HUES6 (cell line): Measurements from ENCODE around the gene MVB12B.
A peak's percentile ranks its signal among the peaks of the same experiment; 100 is the strongest.

Experiments
- H3K27ac ChIP-seq: 2 replicates; pipeline ENCODE4 v1.7.0; 2013; ENCODE audit warnings: low read depth, mild to moderate bottlenecking, low read length, inconsistent platforms
- H3K27me3 ChIP-seq: 2 replicates; pipeline ENCODE4 v1.6.1; 2013; ENCODE audit warnings: low read length; ENCODE audit not compliant: control insufficient read depth, insufficient read depth
- H3K36me3 ChIP-seq: 2 replicates; pipeline ENCODE4 v1.6.1; 2013; ENCODE audit warnings: low read length; ENCODE audit not compliant: control insufficient read depth, insufficient read depth
- H3K4me1 ChIP-seq: 2 replicates; pipeline ENCODE4 v1.6.1; 2013; ENCODE audit warnings: low read length; ENCODE audit not compliant: control insufficient read depth, insufficient read depth
- H3K4me3 ChIP-seq: 2 replicates; pipeline ENCODE4 v1.5.1; 2013; ENCODE audit warnings: low read depth, low read length
- H3K9ac ChIP-seq: one replicate; pipeline ENCODE4 v1.6.1; 2013; ENCODE audit warnings: mild to moderate bottlenecking, low read length
- H3K9me3 ChIP-seq: 2 replicates; pipeline ENCODE4 v1.6.1; 2013; ENCODE audit warnings: low read depth, low read length; ENCODE audit not compliant: control insufficient read depth, insufficient read depth

MVB12B gene

DNA sequence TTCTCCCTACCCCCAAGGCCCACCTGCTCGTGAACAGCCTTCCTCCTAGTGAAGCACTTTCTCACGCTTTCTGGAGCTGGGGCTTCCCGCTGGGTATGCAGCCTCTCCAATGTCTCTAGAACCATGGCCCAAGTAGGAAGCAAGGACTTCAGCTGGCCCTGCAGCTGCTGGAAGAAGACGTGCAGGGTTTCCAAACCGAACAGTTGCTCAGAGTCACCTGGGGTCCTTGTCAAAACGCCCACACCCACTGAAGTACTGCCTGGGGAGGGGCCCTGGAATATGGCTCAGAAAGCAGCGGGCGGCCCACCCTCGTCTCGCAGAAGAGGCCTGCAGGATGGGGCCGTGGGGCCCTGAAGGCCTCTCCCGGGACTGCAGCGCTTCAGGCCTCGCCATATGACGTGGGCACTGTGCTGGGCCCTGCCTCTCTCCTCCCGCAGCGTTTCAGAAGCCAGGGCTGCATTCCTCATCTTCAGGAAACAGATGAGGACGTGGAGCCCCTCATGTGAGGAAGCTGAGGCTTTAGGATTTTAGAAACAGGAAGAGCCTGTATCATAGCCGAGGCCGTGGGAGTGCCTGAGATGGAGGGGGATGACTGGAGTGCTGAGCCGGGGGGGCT is 171.1 kb downstream of the MVB12B start:
- Histone ChIP-seq H3K36me3 (no peaks in the 10 kb centered on the region), H3K9ac (no peak overlapping the region), H3K4me1 (peaks cover 9% of the 10 kb centered on the region), H3K9me3 (no peaks in the 10 kb centered on the region), H3K4me3 (no peak overlapping the region), H3K27ac (no peak overlapping the region), H3K27me3 (peaks cover 18% of the 10 kb centered on the region)

DNA sequence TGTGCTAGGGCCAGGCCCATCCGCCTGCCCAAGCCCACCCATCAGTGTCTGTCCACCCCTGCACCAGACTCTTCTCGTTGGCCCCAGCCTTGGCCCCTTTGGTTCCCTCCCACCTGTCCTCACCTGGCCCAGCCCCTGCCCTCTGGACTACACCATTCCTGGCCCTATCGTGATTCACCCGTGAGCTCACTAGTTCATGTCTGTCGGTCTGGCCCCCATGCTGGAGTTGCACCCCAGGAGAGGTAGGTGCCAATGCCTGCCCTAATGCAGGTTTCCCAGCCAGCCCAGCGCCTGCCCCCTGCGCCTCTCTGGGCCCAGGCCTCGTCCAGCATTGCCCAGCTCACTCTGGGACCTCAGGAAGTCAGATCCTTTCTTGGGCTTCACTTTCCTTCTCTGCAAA is 171.7 kb downstream of the MVB12B start:
- H3K27ac ChIP-seq, result no peak overlapping the region
- no peak overlapping the region for H3K4me3 ChIP-seq
- H3K4me1 ChIP-seq, result peaks cover 9% of the 10 kb centered on the region
- H3K9me3 ChIP-seq, result no peaks in the 10 kb centered on the region
- H3K9ac ChIP-seq, result no peak overlapping the region
- peaks cover 18% of the 10 kb centered on the region for H3K27me3 ChIP-seq
- no peaks in the 10 kb centered on the region for H3K36me3 ChIP-seq

DNA sequence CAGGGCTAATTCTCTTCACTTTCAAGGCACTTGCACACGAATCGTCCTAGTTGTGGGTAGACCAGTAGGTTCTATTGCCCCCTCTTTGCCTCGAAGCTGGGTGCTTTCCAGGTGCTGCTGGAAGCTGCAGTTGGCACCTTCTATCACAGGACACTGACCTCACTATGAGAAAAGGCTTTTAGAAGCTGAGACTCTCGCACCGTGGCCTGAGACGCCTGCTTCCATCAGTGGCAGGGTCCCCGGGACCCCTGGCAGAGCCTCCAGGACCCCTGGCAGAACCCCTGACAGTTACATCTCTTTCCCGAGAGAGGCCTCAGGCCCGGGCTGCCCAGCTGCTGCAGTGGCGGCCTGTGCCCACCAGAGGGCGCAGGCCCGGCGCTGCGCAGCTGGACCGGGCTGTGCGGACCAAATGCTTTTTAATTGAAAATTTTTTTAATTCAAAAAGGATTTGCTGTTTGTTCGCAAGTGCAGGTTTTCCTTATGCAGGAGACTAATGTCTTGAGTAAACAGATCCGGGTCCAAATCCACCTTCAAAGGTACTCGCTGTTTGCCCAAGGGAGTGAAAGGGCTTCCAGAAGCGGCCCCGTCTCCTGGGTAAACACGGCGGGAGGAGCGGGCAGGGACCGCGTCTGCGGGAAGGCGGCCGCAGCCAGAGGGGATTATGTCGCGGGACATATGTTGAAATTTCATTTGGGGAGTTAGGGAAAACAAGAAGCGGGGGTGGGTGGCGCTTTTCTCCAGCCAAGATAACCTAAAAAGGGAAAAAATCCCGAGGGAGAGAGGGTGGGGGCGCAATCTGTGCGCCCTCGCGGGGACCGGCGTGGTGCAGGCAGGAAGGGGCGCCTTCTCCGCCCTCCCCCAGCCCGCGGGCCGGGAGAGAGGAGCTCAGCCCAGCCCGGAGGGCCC is 172.6 kb downstream of the MVB12B start:
- Histone ChIP-seq H3K27me3 (peaks cover 18% of the 10 kb centered on the region), H3K27ac (no peak overlapping the region), H3K4me1 (peaks cover 9% of the 10 kb centered on the region), H3K36me3 (no peaks in the 10 kb centered on the region), H3K9me3 (no peaks in the 10 kb centered on the region), H3K9ac (peak overlapping the region; percentile 10), H3K4me3 (peak overlapping the region; percentile 54)

DNA sequence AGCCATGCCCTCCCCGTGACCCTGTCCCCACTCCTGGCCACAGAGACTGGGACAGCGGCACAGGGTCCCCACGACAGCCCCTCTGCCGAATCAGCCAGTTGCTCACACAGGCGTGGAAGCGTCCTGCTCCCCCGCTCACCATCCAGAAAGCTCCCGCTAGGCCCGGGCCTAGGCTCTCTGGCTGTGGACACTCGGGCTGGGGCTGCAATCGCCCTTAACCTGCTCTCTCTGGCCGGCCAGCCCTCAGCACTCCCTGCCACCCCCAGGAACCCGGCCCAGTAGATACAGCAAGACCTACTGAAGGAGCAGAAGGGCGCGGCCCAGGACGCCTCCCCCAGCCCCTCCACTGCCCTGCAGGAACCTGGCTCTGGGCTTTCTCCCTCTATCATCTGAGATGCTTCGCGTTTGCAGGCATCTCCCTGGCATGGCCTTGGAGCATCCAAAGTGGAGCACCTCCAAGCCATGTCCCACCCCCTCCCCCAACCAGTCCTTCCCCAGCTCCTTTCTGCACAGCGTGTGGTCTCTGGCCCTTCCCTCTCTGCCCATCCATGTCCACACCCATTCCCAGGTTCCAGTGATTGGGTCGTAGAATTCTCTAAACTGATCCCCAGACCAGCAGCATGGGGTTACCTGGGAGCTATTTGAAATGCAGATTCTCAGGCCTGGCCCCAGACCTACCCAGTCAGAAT is 173.4 kb downstream of the MVB12B start:
- Histone ChIP-seq H3K4me3 (peak overlapping the region; percentile 54), H3K9me3 (no peaks in the 10 kb centered on the region), H3K27ac (no peak overlapping the region), H3K36me3 (no peaks in the 10 kb centered on the region), H3K27me3 (peaks cover 18% of the 10 kb centered on the region), H3K4me1 (peaks cover 9% of the 10 kb centered on the region), H3K9ac (peak overlapping the region; percentile 10)

DNA sequence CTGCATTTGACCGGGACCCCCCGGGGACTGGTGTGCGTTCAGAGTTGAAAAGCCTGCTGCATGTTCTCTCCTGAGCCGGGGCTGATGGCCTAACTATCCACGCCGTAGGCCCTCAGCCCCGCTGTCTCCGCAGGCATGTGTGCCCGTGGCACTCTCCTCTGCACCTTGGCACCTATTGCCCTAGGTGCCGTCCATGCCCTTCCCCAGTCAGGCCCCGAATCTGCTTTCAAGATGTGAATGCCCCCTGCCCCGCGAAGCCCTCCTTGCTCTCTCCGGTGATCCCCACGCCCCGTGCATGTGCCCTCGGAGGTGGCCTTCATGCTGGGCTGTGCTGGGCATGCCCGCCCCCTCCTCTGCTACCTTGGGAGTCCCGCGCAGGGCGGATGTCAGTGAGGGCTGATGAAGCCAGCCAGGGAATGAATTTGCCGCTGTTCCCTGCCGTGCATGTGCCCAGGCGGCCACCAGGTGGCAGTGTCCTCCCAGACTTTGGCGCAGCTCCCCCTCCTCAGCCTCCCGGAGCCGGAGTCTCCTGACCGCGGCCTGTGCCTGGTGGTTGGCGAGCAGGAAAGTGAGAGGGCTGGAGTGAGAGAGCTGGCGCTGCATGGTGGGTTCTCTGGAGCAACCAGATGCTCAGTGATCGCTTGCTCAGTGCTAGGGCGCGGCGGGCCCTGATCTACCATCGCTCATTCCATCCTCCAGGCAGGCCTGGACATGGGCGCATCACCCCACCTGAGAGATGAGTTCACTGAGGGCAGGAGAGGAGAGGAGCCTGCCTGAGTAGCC is 174.2 kb downstream of the MVB12B start:
- H3K9ac ChIP-seq, result no peak overlapping the region
- H3K27me3 ChIP-seq, result peaks cover 18% of the 10 kb centered on the region
- peaks cover 9% of the 10 kb centered on the region for H3K4me1 ChIP-seq
- H3K9me3 ChIP-seq, result no peaks in the 10 kb centered on the region
- no peaks in the 10 kb centered on the region for H3K36me3 ChIP-seq
- no peak overlapping the region for H3K27ac ChIP-seq
- H3K4me3 ChIP-seq, result peak overlapping the region; percentile 54

DNA sequence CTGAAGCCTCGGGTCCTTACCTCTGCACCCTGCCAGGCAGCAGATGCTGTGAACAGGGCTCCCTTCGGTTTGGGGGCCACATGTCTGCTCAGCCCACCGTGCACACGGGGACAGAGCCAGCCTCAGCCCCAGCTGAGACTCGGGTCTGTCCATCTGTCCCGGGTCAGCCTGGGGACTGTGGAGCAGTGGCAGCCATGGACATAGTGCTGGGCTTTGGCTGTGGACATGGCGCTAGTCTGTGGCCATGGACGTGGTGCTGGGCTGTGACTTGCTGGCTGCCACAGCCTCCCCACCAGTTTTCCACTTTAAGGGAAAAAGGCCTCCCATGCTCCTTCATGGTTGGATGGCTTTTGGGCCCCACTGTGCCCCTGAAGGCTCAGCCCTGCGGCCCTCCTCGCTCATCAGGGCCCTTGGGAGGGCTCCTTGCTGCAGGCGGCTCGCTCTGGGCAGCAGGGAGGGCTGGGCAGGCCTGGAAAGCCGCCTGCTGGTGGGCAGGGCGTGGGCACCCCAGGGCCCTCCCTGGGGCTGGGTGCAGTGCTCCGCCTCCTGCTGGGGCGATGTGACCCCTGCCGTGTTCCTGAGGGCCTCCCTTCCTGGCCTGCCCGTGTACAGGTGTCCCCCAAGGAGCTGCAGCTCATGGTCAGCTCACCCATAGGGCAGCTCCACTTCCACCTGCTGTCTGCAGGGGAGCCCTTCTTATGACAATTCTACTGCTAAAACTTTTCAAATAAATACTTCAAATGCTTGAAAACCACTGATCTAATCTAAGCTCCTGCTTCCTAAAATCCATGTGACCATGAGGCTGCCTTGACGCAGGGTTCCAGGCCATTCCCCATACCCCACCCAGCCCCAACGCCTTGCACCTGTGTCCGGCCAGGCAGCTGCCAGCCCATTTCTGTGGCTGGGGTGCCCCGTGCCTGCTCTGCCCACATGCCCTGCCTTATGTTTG is 175.0 kb downstream of the MVB12B start:
- H3K4me3 ChIP-seq, result no peak overlapping the region
- no peaks in the 10 kb centered on the region for H3K9me3 ChIP-seq
- peaks cover 18% of the 10 kb centered on the region for H3K27me3 ChIP-seq
- no peak overlapping the region for H3K27ac ChIP-seq
- peaks cover 9% of the 10 kb centered on the region for H3K4me1 ChIP-seq
- H3K9ac ChIP-seq, result no peak overlapping the region
- no peaks in the 10 kb centered on the region for H3K36me3 ChIP-seq

DNA sequence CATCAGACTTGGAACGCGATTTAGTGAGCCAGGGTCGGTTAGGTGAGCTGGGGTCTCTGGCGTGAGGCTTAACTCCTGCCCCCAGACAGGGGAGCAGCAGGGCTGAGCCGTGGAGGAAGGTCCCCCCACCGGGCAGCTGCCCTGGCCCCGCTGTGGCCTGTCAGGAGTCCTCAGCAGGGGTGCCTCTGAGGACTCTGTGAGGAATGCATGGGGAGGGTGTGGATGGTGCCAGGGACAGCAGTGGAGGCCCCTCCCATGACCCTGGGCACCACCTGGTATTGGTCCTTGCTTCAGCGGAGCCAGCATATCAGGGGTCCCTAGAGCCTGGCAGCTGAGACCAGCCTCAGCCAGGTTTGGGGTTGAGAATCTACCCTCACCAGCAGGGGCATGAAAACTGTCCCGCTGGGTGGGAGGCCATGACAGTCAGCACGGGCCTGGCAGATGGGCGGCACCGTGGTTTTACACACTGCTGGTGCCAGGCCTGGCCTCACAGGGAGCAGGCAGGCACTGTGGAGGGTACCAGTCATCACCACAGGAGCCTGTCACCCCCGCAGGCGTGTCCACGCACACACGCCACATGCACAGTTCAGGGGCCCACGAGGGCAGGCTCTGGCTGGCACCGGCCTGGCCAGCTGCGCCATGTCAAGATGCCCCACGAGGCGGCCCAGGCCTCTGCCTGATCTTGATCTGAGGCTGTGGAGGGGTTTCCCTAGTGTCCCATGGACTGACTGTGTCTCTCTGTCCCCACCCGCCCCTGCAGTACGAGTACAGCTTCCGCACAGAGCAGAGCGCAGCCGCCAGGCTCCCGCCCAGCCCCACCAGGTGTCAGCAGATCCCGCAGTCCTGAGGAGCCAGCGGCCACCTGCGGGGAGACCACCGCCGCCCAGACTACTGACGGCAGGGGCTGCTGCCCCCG is 176.0 kb downstream of the MVB12B start:
- H3K27ac ChIP-seq, result no peak overlapping the region
- H3K4me3 ChIP-seq, result no peak overlapping the region
- H3K36me3 ChIP-seq, result no peaks in the 10 kb centered on the region
- no peak overlapping the region for H3K9ac ChIP-seq
- H3K27me3 ChIP-seq, result peaks cover 18% of the 10 kb centered on the region
- peaks cover 9% of the 10 kb centered on the region for H3K4me1 ChIP-seq
- no peaks in the 10 kb centered on the region for H3K9me3 ChIP-seq

DNA sequence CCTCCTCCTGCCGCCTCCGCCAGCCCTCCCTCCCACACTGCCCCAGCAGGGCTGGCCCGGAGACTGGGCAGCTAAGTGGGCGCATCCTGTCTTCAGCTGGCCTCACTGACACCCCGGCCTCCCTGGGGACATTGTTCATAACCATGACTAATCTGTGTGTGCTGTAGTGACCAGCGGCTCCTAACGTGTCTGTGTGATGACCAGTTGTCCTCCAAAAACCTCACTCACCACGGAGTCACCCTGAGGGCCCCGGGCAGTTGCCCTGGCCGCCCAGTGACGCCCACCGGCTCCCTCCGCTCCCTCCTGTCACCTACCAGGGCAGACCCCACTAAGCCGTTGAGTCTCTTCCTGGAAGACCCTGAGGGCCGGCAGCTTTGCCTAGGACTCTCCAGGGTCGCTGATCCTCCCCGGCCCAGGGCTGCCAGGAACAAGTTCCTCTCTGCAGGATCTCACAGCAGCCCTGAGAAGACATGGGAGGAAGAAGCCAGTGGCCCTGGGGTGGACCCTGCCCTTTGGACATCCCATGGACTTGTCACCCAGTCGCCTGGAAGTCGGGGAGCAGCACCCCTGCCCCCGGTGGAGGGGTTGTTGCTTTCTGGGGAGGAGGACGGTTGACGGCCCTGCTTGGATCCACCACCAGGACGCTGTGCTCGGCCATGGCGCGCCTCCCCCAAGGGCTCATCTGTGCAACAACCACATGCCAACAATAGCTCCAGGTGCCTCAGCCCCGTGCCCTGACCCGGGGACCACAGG is 176.9 kb downstream of the MVB12B start:
- Histone ChIP-seq H3K4me1 (peaks cover 9% of the 10 kb centered on the region), H3K27ac (no peak overlapping the region), H3K27me3 (peaks cover 18% of the 10 kb centered on the region), H3K9me3 (no peaks in the 10 kb centered on the region), H3K9ac (no peak overlapping the region), H3K36me3 (no peaks in the 10 kb centered on the region), H3K4me3 (no peak overlapping the region)
